Keratinocyte (primary cell): ENCODE data around the gene KRT9. TPM values are rescaled to one million over a fixed set of nuclear protein-coding genes. Genes with fewer than 3 reads are reported as not detected.
A peak's percentile ranks its signal among the peaks of the same experiment; 100 is the strongest.
"Not testable (repeated sequence)": the region's sequence is repeated elsewhere in the genome, so short reads cannot be mapped to it uniquely, and the experiment has no call there.

Experiments used
- DNase-seq: peaks from one replicate; pipeline ENCODE4 v3.0.0-alpha.2; 2011; ENCODE audit warnings: low read depth, missing footprints, low spot score
- FAIRE-seq: peaks from 2 replicates; lab custom pipeline; 2011; peaks lifted over from hg19 to GRCh38; lab: Jason Lieb, UNC
- H2AFZ ChIP-seq: 2 replicates; pipeline ENCODE4 v1.6.0; 2012; ENCODE audit warnings: low read length, control low read depth, inconsistent platforms; ENCODE audit not compliant: control insufficient read depth
- H3K27ac ChIP-seq: 2 replicates; pipeline ENCODE4 v1.5.1; 2011; ENCODE audit warnings: low read length; ENCODE audit not compliant: control insufficient read depth, insufficient read depth
- H3K27me3 ChIP-seq: 3 replicates; pipeline ENCODE4 v1.6.0; 2011; ENCODE audit warnings: low read length; ENCODE audit not compliant: control insufficient read depth, insufficient read depth; ENCODE audit errors: extremely low read depth
- H3K36me3 ChIP-seq, 2 experiments: 2 replicates in 1 of 2; 3 replicates in 1 of 2; pipeline ENCODE4 v1.5.1; 2011; ENCODE audit warnings: low read length in 2 of 2, mild to moderate bottlenecking in 1 of 2; ENCODE audit not compliant: control insufficient read depth in 2 of 2, insufficient read depth in 2 of 2; ENCODE audit errors: extremely low read depth in 1 of 2
- H3K4me1 ChIP-seq: 3 replicates; pipeline ENCODE4 v1.5.1; 2011; ENCODE audit warnings: low read length; ENCODE audit not compliant: control insufficient read depth, insufficient read depth; ENCODE audit errors: extremely low read depth
- H3K4me2 ChIP-seq: 3 replicates; pipeline ENCODE4 v1.6.0; 2011; ENCODE audit warnings: low read depth, low read length; ENCODE audit not compliant: control insufficient read depth, insufficient read depth; ENCODE audit errors: extremely low read depth
- H3K4me3 ChIP-seq, 3 experiments: fragments of 200-600 bp in 1 of 3; sonication (generic) in 1 of 3; 2 replicates in 2 of 3; 3 replicates in 1 of 3; pipeline ENCODE4 v1.5.1; 2011 to 2016; ENCODE audit warnings: low read length in 3 of 3, mild to moderate bottlenecking in 3 of 3, control low read depth in 2 of 3, inconsistent platforms in 1 of 3, low read depth in 1 of 3, mixed read lengths in 1 of 3, mixed run types in 1 of 3, moderate library complexity in 1 of 3; ENCODE audit not compliant: control insufficient read depth in 2 of 3, insufficient read depth in 2 of 3; ENCODE audit errors: extremely low read depth in 1 of 3
- H3K79me2 ChIP-seq: 2 replicates; pipeline ENCODE4 v1.6.0; 2012; ENCODE audit warnings: low read length; ENCODE audit not compliant: control insufficient read depth, insufficient read depth
- H3K9ac ChIP-seq: 3 replicates; pipeline ENCODE4 v1.6.0; 2011; ENCODE audit warnings: low read length; ENCODE audit not compliant: control insufficient read depth, insufficient read depth; ENCODE audit errors: extremely low read depth
- H3K9me1 ChIP-seq: 3 replicates; pipeline ENCODE4 v1.6.0; 2011; ENCODE audit warnings: low read length; ENCODE audit not compliant: control insufficient read depth, insufficient read depth; ENCODE audit errors: extremely low read depth
- H3K9me3 ChIP-seq: 2 replicates; pipeline ENCODE4 v1.5.1; 2012; ENCODE audit warnings: low read depth, low read length; ENCODE audit not compliant: control insufficient read depth
- H4K20me1 ChIP-seq: 3 replicates; pipeline ENCODE4 v1.6.0; 2011; ENCODE audit warnings: low read length; ENCODE audit not compliant: control insufficient read depth, insufficient read depth; ENCODE audit errors: extremely low read depth
- EZH2 ChIP-seq: IDR thresholded peaks from one replicate; pipeline ENCODE4 v1.6.1; 2012; ENCODE audit warnings: inconsistent platforms, mild to moderate bottlenecking, low read length, moderate library complexity
- dilution Hi-C: fragments of 300-500 bp; cut with MboI; formaldehyde crosslinking; loops from one replicate; pipeline ENCODE4 v1.7.0; 2020; ENCODE audit warnings: low sequenced_read_pairs; ENCODE audit not compliant: extremely low pct_ligation_motif_present
- polyA minus RNA-seq, 3 experiments: library from RNA; depleted of rRNA, polyadenylated mRNA; stranded (reverse); fragments of >200 nt; gene quantifications; 1 replicate in 1 of 3; 2 replicates in 1 of 3; 3 replicates in 1 of 3; pipeline ENCODE4 v1.2.3, GENCODE V29; 2011
- polyA plus RNA-seq, 5 experiments: library from polyadenylated mRNA; depleted of rRNA in 3 of 5; stranded (reverse) in 3 of 5; stranded (forward) in 1 of 5; unstranded in 1 of 5; fragments of >200 nt; gene quantifications; 1 replicate in 1 of 5; 2 replicates in 3 of 5; 3 replicates in 1 of 5; pipeline versions ENCODE4 v1.2.1 to v1.2.3, GENCODE V29; 2011 to 2012; ENCODE audit warnings: missing spikeins in 2 of 5, low read depth in 1 of 5, low replicate concordance in 1 of 5
- TF ChIP-seq, protein P1 (sequence below), 3 experiments: IDR thresholded peaks in 1 of 3; conservative IDR thresholded peaks in 1 of 3; optimal IDR thresholded peaks in 1 of 3; 2 replicates in 2 of 3; 3 replicates in 1 of 3; pipeline versions ENCODE3 to v1.5.1; 2011; ENCODE audit warnings: low read length in 3 of 3, mild to moderate bottlenecking in 3 of 3, moderate library complexity in 2 of 3, control low read depth in 1 of 3, inconsistent platforms in 1 of 3; ENCODE audit not compliant: insufficient read depth in 2 of 3; ENCODE audit errors: extremely low read depth in 1 of 3

KRT9 gene
- polyA plus RNA-seq (0.85 to 1.6 TPM (median 1.5 TPM) in 3 replicates), polyA minus RNA-seq (0.10 to 0.74 TPM (median 0.43 TPM) in 3 replicates)
- 1.0 TPM for polyA plus RNA-seq (2011; ENCODE audit: low read depth)
- polyA plus RNA-seq (2011; cell fraction: cytosol; rRNA removed): 1.4 and 1.7 TPM in 2 replicates
- 1.5 and 2.1 TPM in 2 replicates for polyA plus RNA-seq (2011; cell fraction: nucleus; rRNA removed)
- polyA plus RNA-seq (2012; ENCODE audit: low replicate concordance): 1.6 TPM in 2 replicates
- polyA minus RNA-seq (2011; cell fraction: cytosol; rRNA and poly(A)+ RNA removed): not detected
- 0.32 and 0.93 TPM in 2 replicates for polyA minus RNA-seq (2011; cell fraction: nucleus; rRNA and poly(A)+ RNA removed)

DNA sequence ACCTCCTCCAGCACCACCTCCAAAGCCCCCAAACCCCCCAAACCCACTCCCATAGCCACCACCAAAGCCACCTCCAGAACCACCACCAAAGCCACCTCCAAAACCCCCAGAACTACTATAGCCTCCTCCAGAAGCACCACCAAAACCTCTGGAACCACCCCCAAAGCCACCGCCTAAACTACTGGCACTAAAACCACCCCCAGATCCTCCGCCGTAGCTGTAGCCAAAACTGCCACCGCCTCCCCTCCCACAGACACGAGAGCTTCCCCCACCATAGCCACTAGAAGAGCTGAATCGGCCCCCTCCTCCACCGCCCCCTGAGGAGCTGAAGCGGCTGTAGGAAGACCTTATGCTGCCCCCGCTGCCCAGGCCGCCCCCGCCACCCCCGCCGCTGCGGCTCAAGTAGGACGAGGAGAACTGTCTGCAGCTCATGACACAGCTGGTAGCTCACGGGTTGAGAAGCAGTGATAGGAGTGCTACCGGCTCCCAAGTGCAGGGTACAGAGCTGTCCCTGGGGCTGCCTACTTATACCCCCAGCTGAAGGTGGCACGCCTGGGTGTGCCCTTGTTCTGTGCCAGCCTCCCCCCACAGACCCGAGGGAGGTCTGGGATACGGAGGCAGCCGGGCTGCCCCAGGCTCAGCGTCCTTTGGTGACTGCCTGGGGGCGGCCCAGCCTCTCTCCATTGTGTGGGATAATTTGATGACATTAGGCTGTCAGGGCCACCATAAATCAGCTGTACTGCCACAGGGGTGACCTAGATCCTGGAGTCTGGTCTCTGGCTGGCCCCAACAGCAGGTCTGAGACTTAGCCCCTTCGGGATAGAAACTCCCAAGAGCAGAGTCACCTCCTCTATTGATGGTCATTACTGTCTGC lies at the start of gene KRT9:
Gene KRT9 (minus strand): TSS at position 499 of the 874 bp plus-strand sequence. CDS start 67 bp downstream, at position 432.
- Histone ChIP-seq H3K27me3 (no peaks in the 10 kb centered on the region), H3K27ac (no peak within 1 kb of the TSS), H3K36me3 (no peaks in the 10 kb centered on the region), H3K4me2 (peak within 1 kb of the TSS; percentile 6), H3K9me1 (no peaks in the 10 kb centered on the region), H3K9me3 (no peaks in the 10 kb centered on the region), H3K4me1 (peaks cover 10% of the 10 kb centered on the region), H3K4me3 (no peak within 1 kb of the TSS), H4K20me1 (no peaks in the 10 kb centered on the region), H3K9ac (no peak within 1 kb of the TSS), H2AFZ (no peak within 1 kb of the TSS), H3K79me2 (no peaks in the 10 kb centered on the region)
- no peak for TF ChIP-seq EZH2
- TF ChIP-seq, protein P1, sequence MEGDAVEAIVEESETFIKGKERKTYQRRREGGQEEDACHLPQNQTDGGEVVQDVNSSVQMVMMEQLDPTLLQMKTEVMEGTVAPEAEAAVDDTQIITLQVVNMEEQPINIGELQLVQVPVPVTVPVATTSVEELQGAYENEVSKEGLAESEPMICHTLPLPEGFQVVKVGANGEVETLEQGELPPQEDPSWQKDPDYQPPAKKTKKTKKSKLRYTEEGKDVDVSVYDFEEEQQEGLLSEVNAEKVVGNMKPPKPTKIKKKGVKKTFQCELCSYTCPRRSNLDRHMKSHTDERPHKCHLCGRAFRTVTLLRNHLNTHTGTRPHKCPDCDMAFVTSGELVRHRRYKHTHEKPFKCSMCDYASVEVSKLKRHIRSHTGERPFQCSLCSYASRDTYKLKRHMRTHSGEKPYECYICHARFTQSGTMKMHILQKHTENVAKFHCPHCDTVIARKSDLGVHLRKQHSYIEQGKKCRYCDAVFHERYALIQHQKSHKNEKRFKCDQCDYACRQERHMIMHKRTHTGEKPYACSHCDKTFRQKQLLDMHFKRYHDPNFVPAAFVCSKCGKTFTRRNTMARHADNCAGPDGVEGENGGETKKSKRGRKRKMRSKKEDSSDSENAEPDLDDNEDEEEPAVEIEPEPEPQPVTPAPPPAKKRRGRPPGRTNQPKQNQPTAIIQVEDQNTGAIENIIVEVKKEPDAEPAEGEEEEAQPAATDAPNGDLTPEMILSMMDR (optimal IDR thresholded peaks at IDR 0.05 in 1 of 3, IDR thresholded peaks at IDR 0.05 in 1 of 3, conservative IDR thresholded peaks at IDR 0.05 in 1 of 3; ENCODE audit: extremely low read depth in 1 of 3, insufficient read depth in 2 of 3, low read length in 3 of 3): no peak
- DNase-seq (no peak), FAIRE-seq (no peak)
- dilution Hi-C loops: no loop called here

DNA sequence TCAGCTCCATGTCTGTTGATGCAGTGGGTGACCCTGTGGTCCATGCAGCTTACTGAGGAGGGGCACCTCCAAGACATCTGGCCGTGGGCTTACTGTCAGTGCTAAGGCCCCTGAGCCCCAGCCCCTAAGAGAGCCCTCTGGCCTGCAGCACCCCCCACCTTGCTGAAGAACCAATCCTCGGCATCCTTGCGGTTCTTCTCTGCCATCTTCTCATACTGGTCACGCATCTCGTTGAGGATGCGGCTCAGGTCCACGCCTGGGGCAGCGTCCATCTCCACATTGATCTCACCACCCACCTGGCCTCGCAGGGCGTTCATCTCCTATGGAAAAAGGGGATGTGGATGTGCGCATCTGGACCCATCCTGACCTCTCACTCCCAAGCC lies 49.6 kb upstream of the KRT9 start:
- H3K4me2 ChIP-seq: peak overlapping the region; percentile 60
- DNase-seq, H3K9me1 ChIP-seq, dilution Hi-C loops, H3K27me3 ChIP-seq, FAIRE-seq, H4K20me1 ChIP-seq, H3K9me3 ChIP-seq, H3K9ac ChIP-seq, H2AFZ ChIP-seq, H3K27ac ChIP-seq: not testable (repeated sequence)
- H3K4me1 ChIP-seq: peaks cover 40% of the 10 kb centered on the region
- H3K4me3 ChIP-seq: peak overlapping the region in 2 of 3 experiments; percentile 51 to 80
- H3K36me3 ChIP-seq: peaks cover 3 to 20% of the 10 kb centered on the region in 2 experiments
- H3K79me2 ChIP-seq: peaks cover 15% of the 10 kb centered on the region
